Retinal pigment epithelial cell (primary cell): ENCODE data around the gene TBCE.

Experiments
- DNase-seq: peaks from one replicate; pipeline ENCODE4 v3.0.0-alpha.2; 2010; ENCODE audit warnings: low read depth
- H3K4me3 ChIP-seq: 2 replicates; pipeline ENCODE4 v1.5.1; 2011; ENCODE audit warnings: mild to moderate bottlenecking, low read length, control low read depth, moderate library complexity
- CTCF ChIP-seq: conservative IDR thresholded peaks from 2 replicates; pipeline ENCODE4 v1.5.1; 2011; ENCODE audit warnings: low read depth, low read length, control low read depth, inconsistent platforms

Gene TBCE

GRCh38 chr1:235491644-235492043 is 124.4 kb downstream of the TBCE start:
- H3K4me3 ChIP-seq: no peak overlapping the region
- no peak for DNase-seq
- TF ChIP-seq CTCF: no peak

- DNase-seq: no peak
- no peak overlapping the region for H3K4me3 ChIP-seq
Measured at GRCh38 chr1:235494531-235494930, 127.3 kb downstream of the TBCE start.

GRCh38 chr1:235495030-235495429 is 127.8 kb downstream of the TBCE start:
- DNase-seq: no peak
- no peak for TF ChIP-seq CTCF
- no peak overlapping the region for H3K4me3 ChIP-seq

More at GRCh38 chr1:235494531-235494930, 127.3 kb downstream of the TBCE start:
- no peak for TF ChIP-seq CTCF

GRCh38 chr1:235495551-235495950 is 128.3 kb downstream of the TBCE start:
- H3K4me3 ChIP-seq: no peak overlapping the region
- no peak for TF ChIP-seq CTCF
- DNase-seq: no peak

- DNase-seq: no peak
- H3K4me3 ChIP-seq: no peak overlapping the region
- TF ChIP-seq CTCF: no peak
Measured at GRCh38 chr1:235500971-235501540, 133.8 kb downstream of the TBCE start.
